IMR-90 (cell line): ENCODE results near the gene DCAF8L2. TPM values are rescaled to one million over a fixed set of nuclear protein-coding genes. Genes with fewer than 3 reads are reported as not detected.

Source experiments
- ATAC-seq: fragments of 200-7000 bp; cut with Tn5 transposase; 2 replicates; pipeline ENCODE4 v1.9.1; 2020; ENCODE audit warnings: low read depth, mild to moderate bottlenecking, moderate library complexity
- BruUV-seq: library from RNA; stranded (reverse); fragments of 400-500 nt; replicated peaks from 2 replicates; lab custom pipeline; 2021; lab: Mats Ljungman, UMichigan
- CTCF ChIA-PET: fragments of 300-600 bp; formaldehyde crosslinking; extraction: SDS; loops from one replicate; lab custom pipeline; 2021; ENCODE audit warnings: antibody characterized with exemption; lab: Yijun Ruan, JAX
- POLR2A ChIA-PET: fragments of 300-600 bp; sonication (Branson Sonifier 250); formaldehyde crosslinking; loops from one replicate; lab custom pipeline; 2022; ENCODE audit warnings: antibody characterized with exemption; ENCODE audit not compliant: unreplicated experiment; lab: Charles Lee
- DNase-seq: peaks from one replicate; pipeline ENCODE4 v3.0.0; 2013
- H2AFZ ChIP-seq: replicated peaks from 2 replicates; pipeline ENCODE3; 2013; ENCODE audit warnings: low read length, mild to moderate bottlenecking; ENCODE audit not compliant: poor library complexity
- H2AK5ac ChIP-seq: 2 replicates; pipeline ENCODE4 v1.6.1; 2013; ENCODE audit warnings: low read depth, low read length, inconsistent platforms
- H2AK9ac ChIP-seq: replicated peaks from 2 replicates; pipeline ENCODE3; 2013; ENCODE audit warnings: mild to moderate bottlenecking, low read depth, low read length, moderate library complexity; ENCODE audit not compliant: poor library complexity
- H2BK120ac ChIP-seq: 2 replicates; pipeline ENCODE4 v1.6.1; 2013; ENCODE audit warnings: low read depth, low read length, inconsistent platforms
- H2BK15ac ChIP-seq: 3 replicates; pipeline ENCODE4 v1.6.1; 2013; ENCODE audit warnings: low read depth, low read length, inconsistent platforms
- H2BK20ac ChIP-seq: 2 replicates; pipeline ENCODE4 v1.6.1; 2013; ENCODE audit warnings: low read depth, mild to moderate bottlenecking, inconsistent platforms, low read length, moderate library complexity
- H2BK5ac ChIP-seq: 2 replicates; pipeline ENCODE4 v1.6.1; 2013; ENCODE audit warnings: mild to moderate bottlenecking, low read depth, low read length, inconsistent platforms; ENCODE audit not compliant: poor library complexity, severe bottlenecking
- H3K14ac ChIP-seq: replicated peaks from 2 replicates; pipeline ENCODE4 v1.6.1; 2013; ENCODE audit warnings: low read depth, low read length, inconsistent platforms
- H3K18ac ChIP-seq: 2 replicates; pipeline ENCODE4 v1.6.1; 2013; ENCODE audit warnings: low read depth, low read length, control low read depth
- H3K23ac ChIP-seq: 2 replicates; pipeline ENCODE4 v1.6.1; 2013; ENCODE audit warnings: low read depth, low read length, inconsistent platforms
- H3K27ac ChIP-seq: 2 replicates; pipeline ENCODE4 v1.5.1; 2013; ENCODE audit warnings: mild to moderate bottlenecking, control low read depth, low read length; ENCODE audit not compliant: insufficient read depth
- H3K27me3 ChIP-seq: 2 replicates; pipeline ENCODE4 v1.6.1; 2013; ENCODE audit warnings: low read length; ENCODE audit not compliant: control insufficient read depth, insufficient read depth
- H3K36me3 ChIP-seq: 2 replicates; pipeline ENCODE4 v1.6.1; 2013; ENCODE audit warnings: low read length, mixed read lengths; ENCODE audit not compliant: control insufficient read depth, insufficient read depth
- H3K4ac ChIP-seq: 2 replicates; pipeline ENCODE4 v1.6.1; 2013; ENCODE audit warnings: low read depth, low read length, inconsistent platforms
- H3K4me1 ChIP-seq: 2 replicates; pipeline ENCODE4 v1.6.1; 2013; ENCODE audit warnings: low read length, mixed read lengths; ENCODE audit not compliant: control insufficient read depth, insufficient read depth
- H3K4me2 ChIP-seq: 2 replicates; pipeline ENCODE4 v1.6.1; 2013; ENCODE audit warnings: low read depth, mild to moderate bottlenecking, control low read depth, low read length, moderate library complexity
- H3K4me3 ChIP-seq: 2 replicates; pipeline ENCODE4 v1.5.1; 2013; ENCODE audit warnings: low read depth, mild to moderate bottlenecking, control low read depth, low read length, moderate library complexity; ENCODE audit not compliant: insufficient read depth
- H3K56ac ChIP-seq: 2 replicates; pipeline ENCODE4 v1.6.1; 2013; ENCODE audit warnings: low read length, inconsistent platforms; ENCODE audit not compliant: insufficient read depth; ENCODE audit errors: extremely low read depth
- H3K79me1 ChIP-seq, 2 experiments: 2 replicates each; pipeline ENCODE4 v1.6.1; 2013; ENCODE audit warnings: low read length in 2 of 2, inconsistent platforms in 1 of 2, low read depth in 1 of 2
- H3K9ac ChIP-seq: 2 replicates; pipeline ENCODE4 v1.6.1; 2013; ENCODE audit warnings: low read depth, low read length, control low read depth
- H3K9me1 ChIP-seq: 2 replicates; pipeline ENCODE4 v1.6.1; 2013; ENCODE audit warnings: low read length, inconsistent platforms; ENCODE audit not compliant: insufficient read depth
- H3K9me3 ChIP-seq: 2 replicates; pipeline ENCODE4 v1.6.1; 2013; ENCODE audit warnings: low read length; ENCODE audit not compliant: control insufficient read depth, insufficient read depth
- H4K20me1 ChIP-seq: 2 replicates; pipeline ENCODE4 v1.6.1; 2013; ENCODE audit warnings: low read length, inconsistent platforms; ENCODE audit not compliant: insufficient read depth
- H4K5ac ChIP-seq: 2 replicates; pipeline ENCODE4 v1.6.1; 2013; ENCODE audit warnings: mild to moderate bottlenecking, low read depth, low read length, control low read depth
- H4K8ac ChIP-seq, 2 experiments: 2 replicates each; pipeline ENCODE4 v1.6.1; 2013; ENCODE audit warnings: low read depth in 2 of 2, low read length in 2 of 2, control low read depth in 1 of 2, inconsistent platforms in 1 of 2
- H4K91ac ChIP-seq: 2 replicates; pipeline ENCODE4 v1.6.1; 2013; ENCODE audit warnings: low read depth, low read length, inconsistent platforms; ENCODE audit not compliant: insufficient read depth
- MAZ ChIP-seq: IDR thresholded peaks from 2 replicates; pipeline ENCODE4 v1.6.1; 2012; ENCODE audit warnings: low read depth, mild to moderate bottlenecking, low read length, improper control_type of control experiment, moderate library complexity, borderline replicate concordance
- NFE2L2 ChIP-seq: fragments of 150-350 bp; IDR thresholded peaks from 2 replicates; pipeline ENCODE4 v1.6.1; 2016; ENCODE audit warnings: low read depth, mild to moderate bottlenecking, low read length
- RCOR1 ChIP-seq: IDR thresholded peaks from 2 replicates; pipeline ENCODE4 v1.6.1; 2012; ENCODE audit warnings: mild to moderate bottlenecking, low read length, improper control_type of control experiment; ENCODE audit not compliant: insufficient replicate concordance
- WGBS, 2 experiments: methylation state at CpG; one replicate each; pipeline versions ENCODE4 v1.1.5 to v1.1.7; 2013; ENCODE audit warnings: missing lambda C conversion rate in 2 of 2; ENCODE audit not compliant: insufficient read length in 1 of 2; ENCODE audit errors: extremely low coverage in 2 of 2; 5-methylcytosine and 5-hydroxymethylcytosine counted together
- dilution Hi-C: fragments of 300-500 bp; cut with HindIII; formaldehyde crosslinking; loops from one replicate; pipeline ENCODE4 v1.14.3; 2018; ENCODE audit warnings: low sequenced_read_pairs; ENCODE audit not compliant: unreplicated experiment
- in situ Hi-C: fragments of 300-500 bp; cut with MboI; formaldehyde crosslinking; loops from 3 replicates; pipeline ENCODE4 v1.14.3; 2019; ENCODE audit warnings: low sequenced_read_pairs, inconsistent platforms, mixed read lengths
- intact Hi-C: fragments of 100-400 bp; cut with micrococcal nuclease; formaldehyde crosslinking; loops from 2 replicates; pipeline ENCODE4 v1.10.0; 2022
- polyA plus RNA-seq, 3 experiments: library from polyadenylated mRNA; depleted of rRNA; stranded (reverse); fragments of >200 nt; gene quantifications; 2 replicates each; pipeline ENCODE4 v1.2.3, GENCODE V29; 2012; ENCODE audit warnings: low replicate concordance in 1 of 3
- total RNA-seq: library from RNA; depleted of rRNA; stranded (reverse); fragments of >200 nt; gene quantifications from 2 replicates; pipeline ENCODE4 v1.2.3, GENCODE V29; 2012

DCAF8L2 gene
- total and polyA plus RNA-seq, 2 of the 4 experiments (the other 2 are of a cell fraction): not detected

DNA sequence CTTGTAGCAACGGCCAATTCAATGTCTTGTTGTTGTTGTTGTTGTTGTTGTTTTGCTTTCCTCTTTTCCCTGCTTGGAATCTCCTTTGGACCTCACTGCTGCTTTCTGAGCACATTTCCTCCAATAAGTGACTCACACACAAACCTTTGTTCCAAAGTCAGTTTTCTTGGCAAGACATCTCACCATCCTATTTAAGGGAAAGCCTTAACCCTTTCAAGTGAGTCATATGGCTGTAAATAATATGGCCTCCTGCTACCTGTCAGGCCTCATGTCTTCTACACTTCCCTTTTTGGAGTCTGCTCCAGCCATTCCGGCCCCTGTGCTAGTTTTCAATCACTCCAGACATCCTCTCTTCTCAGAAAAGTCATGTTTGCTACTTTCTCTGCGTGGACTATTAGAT is 138.1 kb downstream of the DCAF8L2 start:
- POLR2A ChIA-PET: no interaction called here
- Histone ChIP-seq H3K9me1 (no peaks in the 10 kb centered on the region), H4K5ac (no peak overlapping the region), H3K27me3 (no peaks in the 10 kb centered on the region), H2BK120ac (no peak overlapping the region), H3K9ac (no peak overlapping the region), H2BK5ac (no peak overlapping the region), H2BK15ac (no peak overlapping the region), H4K91ac (no peak overlapping the region), H3K27ac (no peak overlapping the region), H3K9me3 (no peaks in the 10 kb centered on the region), H3K4me2 (no peak overlapping the region), H2AK9ac (no peak overlapping the region), H2AFZ (no peak overlapping the region), H2BK20ac (no peak overlapping the region), H3K18ac (no peak overlapping the region), H3K23ac (no peak overlapping the region), H3K4me1 (no peaks in the 10 kb centered on the region), H4K20me1 (no peaks in the 10 kb centered on the region), H3K79me1 (no peaks in the 10 kb centered on the region), H3K14ac (no peak overlapping the region), H3K56ac (no peak overlapping the region), H2AK5ac (no peak overlapping the region), H3K4me3 (no peak overlapping the region), H3K4ac (no peak overlapping the region), H4K8ac (no peak overlapping the region), H3K36me3 (no peaks in the 10 kb centered on the region)
- CTCF ChIA-PET: no interaction called here
- intact Hi-C loops: no loop called here
- dilution Hi-C loops: no loop called here
- ATAC-seq (peak; percentile 14; the same call in 1 of the 2 replicates), DNase-seq (peak; percentile 42)
- WGBS, 2 experiments: no CpG with 5 or more reads among the region's 3 CpGs
- in situ Hi-C loops: no loop called here
- TF ChIP-seq NFE2L2: no peak
- no peak for TF ChIP-seq RCOR1
- TF ChIP-seq MAZ: no peak
- BruUV-seq: no TSS peak
